MM.1S (cell line): Measurements from ENCODE around the gene SLC5A11.

Experiments
- DNase-seq: peaks from one replicate; pipeline ENCODE4 v3.0.0-alpha.2; 2015
- H2AFZ ChIP-seq: fragments of 300-600 bp; sonication (generic); 2 replicates; pipeline ENCODE4 v1.6.0; 2016; ENCODE audit warnings: antibody characterized with exemption, low read length
- H3F3A ChIP-seq: fragments of 300-600 bp; sonication (generic); 2 replicates; pipeline ENCODE4 v1.6.1; 2016; ENCODE audit warnings: mild to moderate bottlenecking, antibody characterized with exemption, low read length, moderate library complexity, mixed read lengths; ENCODE audit not compliant: insufficient read depth
- H3K27ac ChIP-seq: fragments of 300-600 bp; sonication (generic); 2 replicates; pipeline ENCODE4 v1.5.1; 2016; ENCODE audit warnings: mild to moderate bottlenecking, low read length
- H3K27me3 ChIP-seq: fragments of 300-600 bp; sonication (generic); replicated peaks from 2 replicates; pipeline ENCODE4 v1.6.0; 2016; ENCODE audit warnings: low read length; ENCODE audit not compliant: insufficient read depth
- H3K36me3 ChIP-seq: fragments of 300-600 bp; sonication (generic); replicated peaks from 2 replicates; pipeline ENCODE4 v1.6.1; 2016; ENCODE audit warnings: mild to moderate bottlenecking, low read length, mixed read lengths; ENCODE audit not compliant: insufficient read depth
- H3K4me1 ChIP-seq: fragments of 300-600 bp; sonication (generic); 2 replicates; pipeline ENCODE4 v1.6.1; 2016; ENCODE audit warnings: low read length, mixed read lengths
- H3K4me2 ChIP-seq: fragments of 300-600 bp; sonication (generic); 2 replicates; pipeline ENCODE4 v1.6.0; 2016; ENCODE audit warnings: low read depth, low read length
- H3K4me3 ChIP-seq: fragments of 300-600 bp; sonication (generic); 2 replicates; pipeline ENCODE4 v1.5.1; 2016; ENCODE audit warnings: low read length, mixed read lengths
- H3K79me2 ChIP-seq: fragments of 300-600 bp; sonication (generic); 2 replicates; pipeline ENCODE4 v1.6.1; 2016; ENCODE audit warnings: mixed run types, low read length, mixed read lengths
- H3K9ac ChIP-seq: fragments of 300-600 bp; sonication (generic); 2 replicates; pipeline ENCODE4 v1.6.1; 2016; ENCODE audit warnings: low read length, mixed read lengths
- H3K9me2 ChIP-seq: fragments of 300-600 bp; sonication (generic); replicated peaks from 2 replicates; pipeline ENCODE4 v1.6.1; 2016; ENCODE audit warnings: mild to moderate bottlenecking, low read length, mixed read lengths; ENCODE audit not compliant: insufficient read depth
- H3K9me3 ChIP-seq: fragments of 300-600 bp; sonication (generic); replicated peaks from 2 replicates; pipeline ENCODE4 v1.6.1; 2016; ENCODE audit warnings: mild to moderate bottlenecking, low read length, mixed read lengths; ENCODE audit not compliant: insufficient read depth
- H4K20me1 ChIP-seq: fragments of 300-600 bp; sonication (generic); 2 replicates; pipeline ENCODE4 v1.6.1; 2016; ENCODE audit warnings: mild to moderate bottlenecking, low read length, moderate library complexity, mixed read lengths; ENCODE audit not compliant: insufficient read depth
- EZH2 ChIP-seq: fragments of 300-600 bp; sonication (generic); optimal IDR thresholded peaks from 2 replicates; pipeline ENCODE3; 2017; ENCODE audit warnings: low read depth, mild to moderate bottlenecking, antibody characterized with exemption, low read length, mixed read lengths
- EZH2phosphoT487 ChIP-seq: fragments of 300-600 bp; sonication (generic); IDR thresholded peaks from 2 replicates; pipeline ENCODE4 v1.6.1; 2018; ENCODE audit warnings: antibody characterized with exemption, low read length
- TF ChIP-seq, protein P1 (sequence below): fragments of 300-600 bp; sonication (generic); IDR thresholded peaks from 2 replicates; pipeline ENCODE4 v1.5.1; 2016; ENCODE audit warnings: antibody characterized with exemption, low read length, mixed read lengths

Gene SLC5A11

DNA sequence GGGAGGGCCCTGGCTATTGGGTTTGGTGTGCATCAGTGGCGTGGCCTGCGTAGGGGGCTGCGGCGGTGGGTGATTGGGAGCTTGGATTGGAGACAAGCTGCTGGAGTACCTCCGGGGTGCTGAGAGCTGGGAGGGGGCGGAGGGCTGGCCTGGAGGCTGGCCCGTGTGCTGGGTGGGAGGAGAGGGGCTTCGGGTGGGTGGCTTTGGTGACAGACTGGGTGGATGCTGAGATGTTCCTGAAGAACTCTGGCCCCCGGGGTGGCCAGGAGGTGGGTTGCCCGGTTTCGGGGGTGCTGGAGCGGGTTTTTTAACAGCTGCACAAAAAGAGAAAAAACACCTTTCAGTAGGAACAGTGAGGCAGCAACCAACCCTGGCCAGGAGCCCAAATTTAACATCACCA, 85.3 kb downstream of the SLC5A11 start:
- Histone ChIP-seq H3K36me3 (no peaks in the 10 kb centered on the region), H2AFZ (no peak overlapping the region), H3K9me2 (no peaks in the 10 kb centered on the region), H3K27me3 (no peaks in the 10 kb centered on the region), H3K27ac (no peak overlapping the region), H3K79me2 (no peaks in the 10 kb centered on the region), H3K4me3 (no peak overlapping the region), H3K9ac (no peak overlapping the region), H3F3A (no peaks in the 10 kb centered on the region), H3K4me2 (no peak overlapping the region), H3K9me3 (no peaks in the 10 kb centered on the region), H4K20me1 (no peaks in the 10 kb centered on the region), H3K4me1 (no peaks in the 10 kb centered on the region)
- no peak for TF ChIP-seq EZH2
- TF ChIP-seq, protein P1, sequence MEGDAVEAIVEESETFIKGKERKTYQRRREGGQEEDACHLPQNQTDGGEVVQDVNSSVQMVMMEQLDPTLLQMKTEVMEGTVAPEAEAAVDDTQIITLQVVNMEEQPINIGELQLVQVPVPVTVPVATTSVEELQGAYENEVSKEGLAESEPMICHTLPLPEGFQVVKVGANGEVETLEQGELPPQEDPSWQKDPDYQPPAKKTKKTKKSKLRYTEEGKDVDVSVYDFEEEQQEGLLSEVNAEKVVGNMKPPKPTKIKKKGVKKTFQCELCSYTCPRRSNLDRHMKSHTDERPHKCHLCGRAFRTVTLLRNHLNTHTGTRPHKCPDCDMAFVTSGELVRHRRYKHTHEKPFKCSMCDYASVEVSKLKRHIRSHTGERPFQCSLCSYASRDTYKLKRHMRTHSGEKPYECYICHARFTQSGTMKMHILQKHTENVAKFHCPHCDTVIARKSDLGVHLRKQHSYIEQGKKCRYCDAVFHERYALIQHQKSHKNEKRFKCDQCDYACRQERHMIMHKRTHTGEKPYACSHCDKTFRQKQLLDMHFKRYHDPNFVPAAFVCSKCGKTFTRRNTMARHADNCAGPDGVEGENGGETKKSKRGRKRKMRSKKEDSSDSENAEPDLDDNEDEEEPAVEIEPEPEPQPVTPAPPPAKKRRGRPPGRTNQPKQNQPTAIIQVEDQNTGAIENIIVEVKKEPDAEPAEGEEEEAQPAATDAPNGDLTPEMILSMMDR, result no peak
- TF ChIP-seq EZH2phosphoT487, result no peak
- no peak for DNase-seq

DNA sequence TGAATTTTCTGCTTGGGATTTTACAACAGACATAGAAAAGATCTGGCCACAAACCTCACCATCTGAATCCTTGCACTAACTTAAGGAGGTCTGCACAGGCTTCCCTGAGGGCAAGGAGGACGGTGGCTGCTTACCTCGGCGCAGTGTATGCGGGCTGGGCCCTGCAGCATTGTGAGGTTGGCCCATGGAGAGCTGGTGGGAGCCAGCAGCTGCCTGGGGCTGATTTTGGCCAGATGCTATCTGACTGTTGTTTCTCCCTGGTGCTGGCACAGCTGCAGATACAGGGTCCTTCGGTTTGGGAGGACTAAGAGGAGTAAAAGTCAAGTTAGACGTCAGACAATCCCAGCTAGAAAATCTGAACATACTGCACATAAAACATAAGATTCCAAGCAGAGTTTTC, 89.6 kb downstream of the SLC5A11 start:
- H3K36me3 ChIP-seq, result no peaks in the 10 kb centered on the region
- no peak overlapping the region for H3K27ac ChIP-seq
- H4K20me1 ChIP-seq, result no peaks in the 10 kb centered on the region
- H3F3A ChIP-seq, result no peaks in the 10 kb centered on the region
- no peak overlapping the region for H3K4me3 ChIP-seq
- H3K9ac ChIP-seq, result no peak overlapping the region
- H3K4me1 ChIP-seq, result no peaks in the 10 kb centered on the region
- no peaks in the 10 kb centered on the region for H3K9me3 ChIP-seq
- no peaks in the 10 kb centered on the region for H3K9me2 ChIP-seq
- TF ChIP-seq EZH2phosphoT487 (no peak), EZH2 (no peak)
- TF ChIP-seq, protein P1, result no peak
- no peak overlapping the region for H2AFZ ChIP-seq
- H3K79me2 ChIP-seq, result no peaks in the 10 kb centered on the region
- no peak overlapping the region for H3K4me2 ChIP-seq
- H3K27me3 ChIP-seq, result no peaks in the 10 kb centered on the region
- no peak for DNase-seq

DNA sequence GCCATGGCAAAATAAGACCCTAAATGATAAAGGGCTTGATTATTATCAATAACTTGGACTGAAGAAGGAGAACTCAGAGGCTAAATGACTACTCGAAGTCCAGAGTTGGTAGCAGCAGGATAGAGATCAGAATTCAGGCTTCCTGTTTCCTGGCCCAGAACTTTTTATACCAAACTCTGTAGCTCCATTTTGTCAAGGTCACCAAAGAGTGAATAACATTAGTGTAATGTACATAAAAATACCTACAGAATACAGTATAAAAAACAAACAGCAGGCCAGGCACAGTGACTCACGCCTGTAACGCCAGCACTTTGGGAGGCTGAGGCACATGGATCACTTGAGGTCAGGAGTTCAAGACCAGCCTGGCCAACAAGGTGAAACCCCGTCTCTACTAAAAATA, 90.4 kb downstream of the SLC5A11 start:
- no peak for DNase-seq
- Histone ChIP-seq H3K4me1 (no peaks in the 10 kb centered on the region), H3K27ac (no peak overlapping the region), H3K9me2 (no peaks in the 10 kb centered on the region), H3K9me3 (no peaks in the 10 kb centered on the region), H3F3A (no peaks in the 10 kb centered on the region), H3K79me2 (no peaks in the 10 kb centered on the region), H3K27me3 (no peaks in the 10 kb centered on the region), H3K36me3 (no peaks in the 10 kb centered on the region), H3K9ac (no peak overlapping the region), H2AFZ (no peak overlapping the region), H3K4me3 (no peak overlapping the region), H3K4me2 (no peak overlapping the region), H4K20me1 (no peaks in the 10 kb centered on the region)
- TF ChIP-seq EZH2 (no peak), EZH2phosphoT487 (no peak)
- TF ChIP-seq, protein P1, result no peak
